HCT116 (cell line): Measurements from ENCODE around the gene GPR34. TPM values are rescaled to one million over a fixed set of nuclear protein-coding genes. Genes with fewer than 3 reads are reported as not detected.

ENCODE experiments used
- ATAC-seq: fragments of 200-7000 bp; cut with Tn5 transposase; 2 replicates; pipeline ENCODE4 v1.9.1; 2020; ENCODE audit warnings: mild to moderate bottlenecking, moderate library complexity
- BruUV-seq: library from RNA; stranded (reverse); fragments of 400-500 nt; replicated peaks from 2 replicates; lab custom pipeline; 2021; lab: Mats Ljungman, UMichigan
- CTCF ChIA-PET: fragments of 300-600 bp; sonication (Branson Sonifier 250); formaldehyde crosslinking; loops from one replicate; lab custom pipeline; 2021; ENCODE audit warnings: antibody characterized with exemption; lab: Charles Lee
- POLR2A ChIA-PET: fragments of 300-600, 350-600 bp; sonication (Branson Sonifier 250); formaldehyde crosslinking; loops from one replicate; lab custom pipeline; 2021; ENCODE audit warnings: antibody characterized with exemption; lab: Charles Lee
- RAD21 ChIA-PET, 2 experiments: fragments of 300-600 bp; sonication (Branson Sonifier 250); formaldehyde crosslinking; loops; one replicate each; lab custom pipeline; 2023; ENCODE audit warnings: low total read pairs in 2 of 2; ENCODE audit not compliant: uncharacterized antibody in 2 of 2, unreplicated experiment in 2 of 2, low non-redundant PET in 1 of 2; lab: Charles Lee
- DNase-seq: peaks from one replicate; pipeline ENCODE4 v3.0.0-alpha.2; 2010; ENCODE audit warnings: low read depth, low spot score
- H2AFZ ChIP-seq: fragments of 200-600 bp; shearing (Covaris generic), sonication (generic); 2 replicates; pipeline ENCODE4 v1.6.1; 2017; ENCODE audit warnings: low read depth, mixed run types, mixed read lengths, antibody characterized with exemption, low read length; ENCODE audit not compliant: poor library complexity, severe bottlenecking
- H3K27ac ChIP-seq: 2 replicates; pipeline ENCODE4 v1.5.1; 2012; ENCODE audit warnings: low read depth, low read length
- H3K27me3 ChIP-seq: fragments of 200-600 bp; sonication (generic); 2 replicates; pipeline ENCODE4 v1.6.1; 2016; ENCODE audit warnings: mixed run types, low read length, mixed read lengths; ENCODE audit not compliant: insufficient read depth
- H3K36me3 ChIP-seq, 2 experiments: fragments of 200-500 bp in 1 of 2; fragments of 200-600 bp in 1 of 2; sonication (Bioruptor generic) in 1 of 2; sonication (generic) in 1 of 2; 2 replicates each; pipeline versions ENCODE4 v1.5.1 to v1.6.1; 2014 to 2016; ENCODE audit warnings: low read length in 2 of 2, inconsistent platforms in 1 of 2, mixed read lengths in 1 of 2, mixed run types in 1 of 2; ENCODE audit not compliant: insufficient read depth in 2 of 2, control insufficient read depth in 1 of 2
- H3K4me1 ChIP-seq, 2 experiments: fragments of 200-600 bp in 1 of 2; sonication (generic) in 1 of 2; 2 replicates each; pipeline versions ENCODE4 v1.5.1 to v1.6.1; 2012 to 2017; ENCODE audit warnings: low read length in 2 of 2, inconsistent platforms in 1 of 2, mild to moderate bottlenecking in 1 of 2, mixed read lengths in 1 of 2, mixed run types in 1 of 2, moderate library complexity in 1 of 2; ENCODE audit not compliant: insufficient read depth in 2 of 2, control insufficient read depth in 1 of 2
- H3K4me2 ChIP-seq: fragments of 200-600 bp; sonication (generic); 2 replicates; pipeline ENCODE4 v1.6.1; 2017; ENCODE audit warnings: mixed run types, low read length, mixed read lengths
- H3K4me3 ChIP-seq, 2 experiments: fragments of 200-600 bp in 1 of 2; sonication (generic) in 1 of 2; replicated peaks in 1 of 2; 2 replicates each; pipeline ENCODE4 v1.5.1; 2011 to 2016; ENCODE audit warnings: low read length in 2 of 2, control low read depth in 1 of 2, low read depth in 1 of 2, mild to moderate bottlenecking in 1 of 2, mixed read lengths in 1 of 2, mixed run types in 1 of 2
- H3K79me2 ChIP-seq: fragments of 200-600 bp; sonication (generic); 2 replicates; pipeline ENCODE4 v1.6.1; 2017; ENCODE audit warnings: mild to moderate bottlenecking, mixed run types, low read length, moderate library complexity, mixed read lengths; ENCODE audit not compliant: insufficient read depth
- H3K9ac ChIP-seq: fragments of 200-600 bp; sonication (generic); 2 replicates; pipeline ENCODE4 v1.6.1; 2016; ENCODE audit warnings: low read length, mixed read lengths
- H3K9me2 ChIP-seq: fragments of 200-600 bp; sonication (generic), shearing (Covaris generic); 2 replicates; pipeline ENCODE4 v1.6.1; 2017; ENCODE audit warnings: mixed run types, mild to moderate bottlenecking, moderate library complexity; ENCODE audit not compliant: insufficient read depth
- H3K9me3 ChIP-seq, 2 experiments: fragments of 200-500 bp in 1 of 2; fragments of 200-600 bp in 1 of 2; sonication (Bioruptor generic) in 1 of 2; sonication (generic) in 1 of 2; 2 replicates each; pipeline ENCODE4 v1.6.1; 2014 to 2017; ENCODE audit warnings: low read length in 2 of 2, mixed read lengths in 2 of 2, inconsistent platforms in 1 of 2, low read depth in 1 of 2, mild to moderate bottlenecking in 1 of 2, mixed run types in 1 of 2, moderate library complexity in 1 of 2; ENCODE audit not compliant: control insufficient read depth in 1 of 2, insufficient read depth in 1 of 2
- H4K20me1 ChIP-seq: fragments of 200-600 bp; sonication (generic), shearing (Covaris generic); 2 replicates; pipeline ENCODE4 v1.6.1; 2017; ENCODE audit warnings: mixed run types, mild to moderate bottlenecking, moderate library complexity; ENCODE audit not compliant: insufficient read depth
- CEBPB ChIP-seq: IDR thresholded peaks from 2 replicates; pipeline ENCODE4 v1.6.1; 2012; ENCODE audit warnings: low read depth
- EGR1 ChIP-seq: IDR thresholded peaks from 2 replicates; pipeline ENCODE4 v1.6.1; 2012; ENCODE audit warnings: low read depth
- ELF1 ChIP-seq: IDR thresholded peaks from 2 replicates; pipeline ENCODE4 v1.6.1; 2012; ENCODE audit warnings: low read depth, borderline replicate concordance
- EZH2 ChIP-seq: fragments of 200-600 bp; sonication (generic); IDR thresholded peaks from 2 replicates; pipeline ENCODE4 v1.6.1; 2017; ENCODE audit warnings: antibody characterized with exemption, mixed run types
- EZH2phosphoT487 ChIP-seq: fragments of 200-600 bp; IDR thresholded peaks from 2 replicates; pipeline ENCODE4 v1.6.1; 2018; ENCODE audit warnings: antibody characterized with exemption, borderline replicate concordance
- FOSL1 ChIP-seq: IDR thresholded peaks from 2 replicates; pipeline ENCODE4 v1.6.1; 2012; ENCODE audit warnings: low read depth
- JUND ChIP-seq: IDR thresholded peaks from 2 replicates; pipeline ENCODE4 v1.6.1; 2012
- POLR2A ChIP-seq: IDR thresholded peaks from 2 replicates; pipeline ENCODE4 v1.7.0; 2011; ENCODE audit warnings: borderline replicate concordance; ENCODE audit not compliant: insufficient read depth, insufficient read length; ENCODE audit errors: extremely low read depth
- RAD21 ChIP-seq: IDR thresholded peaks from 2 replicates; pipeline ENCODE4 v1.6.1; 2012; ENCODE audit warnings: low read depth, mild to moderate bottlenecking
- SP1 ChIP-seq: IDR thresholded peaks from 2 replicates; pipeline ENCODE4 v1.6.1; 2012; ENCODE audit warnings: low read depth
- SRF ChIP-seq: IDR thresholded peaks from 2 replicates; pipeline ENCODE4 v1.6.1; 2012; ENCODE audit warnings: low read depth
- YY1 ChIP-seq: IDR thresholded peaks from 2 replicates; pipeline ENCODE4 v1.6.1; 2011; ENCODE audit warnings: low read length, low read depth, moderate library complexity, mild to moderate bottlenecking; ENCODE audit not compliant: insufficient replicate concordance; ENCODE audit errors: extremely low read depth
- ZFX ChIP-seq: fragments of 450-650 bp; IDR thresholded peaks from 2 replicates; pipeline ENCODE4 v1.6.1; 2017
- ZNF274 ChIP-seq: fragments of 200-500 bp; sonication (Bioruptor generic); IDR thresholded peaks from 2 replicates; pipeline ENCODE4 v1.6.1; 2014; ENCODE audit warnings: mild to moderate bottlenecking, low read depth, low read length, inconsistent platforms
- intact Hi-C: fragments of 100-400 bp; cut with micrococcal nuclease; formaldehyde crosslinking; loops from 2 replicates; pipeline ENCODE4 v1.10.0; 2022
- total RNA-seq: library from RNA; stranded (reverse); gene quantifications from one replicate; pipeline ENCODE4 v1.2.1, GENCODE V29; 2021; ENCODE audit not compliant: unreplicated experiment
- TF ChIP-seq, protein P1 (sequence below): IDR thresholded peaks from 2 replicates; pipeline ENCODE4 v1.6.1; 2012
- TF ChIP-seq, protein P2 (sequence below): IDR thresholded peaks from 2 replicates; pipeline ENCODE4 v1.6.1; 2011; ENCODE audit warnings: mild to moderate bottlenecking, low read length, moderate library complexity; ENCODE audit not compliant: insufficient replicate concordance; ENCODE audit errors: extremely low read depth

Gene GPR34
- total RNA-seq, 1 experiment from 2014 or later = not detected

DNA sequence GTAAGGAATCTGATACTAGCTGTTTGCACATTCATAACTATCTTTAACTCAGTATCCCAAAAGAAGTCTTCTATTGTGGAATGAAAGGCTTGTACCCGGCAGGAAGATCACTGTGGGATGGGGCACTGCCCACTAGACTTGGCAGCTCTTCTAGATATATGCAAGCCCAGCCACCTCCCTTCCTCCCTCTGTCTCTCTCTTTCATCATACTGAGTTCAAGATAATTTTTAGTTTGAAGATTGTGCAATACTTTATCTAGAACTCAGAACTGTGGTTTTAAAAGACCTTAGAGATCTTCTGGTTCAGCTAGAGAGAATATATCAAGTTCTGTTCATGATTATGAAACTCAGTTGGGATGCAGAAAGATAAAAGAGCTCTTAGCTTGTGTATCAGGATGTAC is 22.5 kb upstream of the GPR34 start:
- intact Hi-C loops = no loop called here
- Histone ChIP-seq H3K27ac (no peak overlapping the region), H3K4me3 (no peak overlapping the region), H3K79me2 (no peaks in the 10 kb centered on the region), H3K9me2 (no peaks in the 10 kb centered on the region), H3K4me2 (no peak overlapping the region), H4K20me1 (no peaks in the 10 kb centered on the region), H3K27me3 (no peaks in the 10 kb centered on the region), H3K9me3 (no peaks in the 10 kb centered on the region), H3K9ac (no peak overlapping the region), H3K4me1 (no peaks in the 10 kb centered on the region), H2AFZ (no peak overlapping the region), H3K36me3 (no peaks in the 10 kb centered on the region)
- DNase-seq = no peak
- no peak for ATAC-seq
- ChIA-PET RAD21 (no interaction called here), POLR2A (no interaction called here), CTCF (no interaction called here)
- TF ChIP-seq, protein P1, sequence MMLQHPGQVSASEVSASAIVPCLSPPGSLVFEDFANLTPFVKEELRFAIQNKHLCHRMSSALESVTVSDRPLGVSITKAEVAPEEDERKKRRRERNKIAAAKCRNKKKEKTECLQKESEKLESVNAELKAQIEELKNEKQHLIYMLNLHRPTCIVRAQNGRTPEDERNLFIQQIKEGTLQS = no peak
- TF ChIP-seq SP1 (no peak), CEBPB (0 out of 2 replicates have a peak, but pooled peaks have one; percentile 29)
- BruUV-seq = no TSS peak

DNA sequence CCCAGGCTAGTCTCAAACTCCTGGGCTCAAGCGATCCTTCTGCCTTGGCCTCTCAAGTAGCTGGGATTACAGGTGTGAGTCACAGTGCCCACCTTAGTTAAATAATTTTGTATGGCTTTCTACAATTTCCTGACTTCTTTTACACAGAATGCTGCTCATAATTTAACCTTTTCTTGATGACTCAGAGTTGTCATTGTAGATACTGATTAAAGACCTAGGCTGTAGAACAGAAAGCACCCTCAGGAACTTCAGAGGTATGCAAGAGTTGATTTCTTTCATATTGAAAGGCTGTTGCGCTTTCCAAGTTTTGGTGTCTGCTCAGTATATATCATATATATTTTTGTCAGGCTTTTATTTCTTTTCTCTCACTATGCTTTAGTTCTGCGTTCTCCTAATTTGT is 21.1 kb upstream of the GPR34 start:
- CTCF ChIA-PET = no interaction called here

More for the DNA sequence above, 21.1 kb upstream of the GPR34 start:
- Histone ChIP-seq H4K20me1 (no peaks in the 10 kb centered on the region), H3K4me3 (no peak overlapping the region), H3K9ac (no peak overlapping the region), H3K79me2 (no peaks in the 10 kb centered on the region), H3K4me2 (no peak overlapping the region), H3K27ac (no peak overlapping the region), H2AFZ (no peak overlapping the region), H3K4me1 (no peaks in the 10 kb centered on the region), H3K9me3 (no peaks in the 10 kb centered on the region), H3K27me3 (no peaks in the 10 kb centered on the region), H3K36me3 (no peaks in the 10 kb centered on the region), H3K9me2 (no peaks in the 10 kb centered on the region)
- ATAC-seq = no peak
- no TSS peak for BruUV-seq
- ChIA-PET RAD21 (no interaction called here), POLR2A (no interaction called here)
- TF ChIP-seq POLR2A (no peak), FOSL1 (no peak), ELF1 (no peak), SP1 (no peak), SRF (no peak), RAD21 (no peak), ZNF274 (no peak), ZFX (no peak), EGR1 (no peak), EZH2 (no peak), JUND (no peak), EZH2phosphoT487 (no peak), YY1 (no peak)
- TF ChIP-seq, protein P1 = no peak
- TF ChIP-seq, protein P2, sequence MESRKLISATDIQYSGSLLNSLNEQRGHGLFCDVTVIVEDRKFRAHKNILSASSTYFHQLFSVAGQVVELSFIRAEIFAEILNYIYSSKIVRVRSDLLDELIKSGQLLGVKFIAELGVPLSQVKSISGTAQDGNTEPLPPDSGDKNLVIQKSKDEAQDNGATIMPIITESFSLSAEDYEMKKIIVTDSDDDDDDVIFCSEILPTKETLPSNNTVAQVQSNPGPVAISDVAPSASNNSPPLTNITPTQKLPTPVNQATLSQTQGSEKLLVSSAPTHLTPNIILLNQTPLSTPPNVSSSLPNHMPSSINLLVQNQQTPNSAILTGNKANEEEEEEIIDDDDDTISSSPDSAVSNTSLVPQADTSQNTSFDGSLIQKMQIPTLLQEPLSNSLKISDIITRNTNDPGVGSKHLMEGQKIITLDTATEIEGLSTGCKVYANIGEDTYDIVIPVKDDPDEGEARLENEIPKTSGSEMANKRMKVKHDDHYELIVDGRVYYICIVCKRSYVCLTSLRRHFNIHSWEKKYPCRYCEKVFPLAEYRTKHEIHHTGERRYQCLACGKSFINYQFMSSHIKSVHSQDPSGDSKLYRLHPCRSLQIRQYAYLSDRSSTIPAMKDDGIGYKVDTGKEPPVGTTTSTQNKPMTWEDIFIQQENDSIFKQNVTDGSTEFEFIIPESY = no peak
- DNase-seq = no peak
- intact Hi-C loops = no loop called here
